HEK293 (cell line): Measurements from ENCODE around the gene SKI.

ENCODE experiments used
- CTCF ChIA-PET: fragments of 350-600 bp; formaldehyde crosslinking; extraction: SDS; loops from one replicate; lab custom pipeline; 2021; ENCODE audit warnings: antibody characterized with exemption; lab: Yijun Ruan, JAX
- POLR2A ChIA-PET: fragments of 300-600 bp; formaldehyde crosslinking; extraction: SDS; loops from one replicate; lab custom pipeline; 2020; ENCODE audit warnings: antibody characterized with exemption, inconsistent platforms; lab: Yijun Ruan, JAX
- H3K27ac ChIP-seq: fragments of 200-500 bp; sonication (Bioruptor generic); 2 replicates; pipeline ENCODE4 v1.5.1; 2014; ENCODE audit warnings: low read depth, low read length, control low read depth, inconsistent platforms; ENCODE audit errors: extremely low read depth
- H3K36me3 ChIP-seq, 2 experiments: fragments of 200-500 bp in 1 of 2; sonication (Bioruptor generic) in 1 of 2; 1 replicate in 1 of 2; 2 replicates in 1 of 2; pipeline ENCODE4 v1.5.1; 2014 to 2017; ENCODE audit warnings: inconsistent platforms in 2 of 2, low read length in 2 of 2; ENCODE audit not compliant: control insufficient read depth in 2 of 2, insufficient read depth in 1 of 2
- H3K4me1 ChIP-seq: fragments of 200-500 bp; sonication (Bioruptor generic); 2 replicates; pipeline ENCODE4 v1.5.1; 2014; ENCODE audit warnings: mild to moderate bottlenecking, low read length, inconsistent platforms; ENCODE audit not compliant: control insufficient read depth, insufficient read depth
- H3K4me3 ChIP-seq: 2 replicates; pipeline ENCODE4 v1.5.1; 2011; ENCODE audit warnings: low read depth, mild to moderate bottlenecking, control low read depth, low read length, moderate library complexity
- H3K9me3 ChIP-seq: fragments of 200-500 bp; sonication (Bioruptor generic); 2 replicates; pipeline ENCODE4 v1.5.1; 2014; ENCODE audit warnings: low read depth, low read length, inconsistent platforms; ENCODE audit not compliant: control insufficient read depth, insufficient read depth
- GLIS1 ChIP-seq: fragments of 450-650 bp; formaldehyde crosslinking; IDR thresholded peaks from 2 replicates; pipeline ENCODE4 v1.5.1; 2016; ENCODE audit warnings: missing biosample characterization, missing genetic modification characterization
- GLIS2 ChIP-seq: fragments of 450-650 bp; formaldehyde crosslinking; IDR thresholded peaks from 2 replicates; pipeline ENCODE4 v1.5.1; 2016; ENCODE audit warnings: missing biosample characterization, missing genetic modification characterization
- IKZF3 ChIP-seq: fragments of 450-650 bp; IDR thresholded peaks from 2 replicates; pipeline ENCODE4 v1.5.0; 2018; ENCODE audit warnings: missing biosample characterization, mild to moderate bottlenecking, missing genetic modification characterization, moderate library complexity
- SETDB1 ChIP-seq: IDR thresholded peaks from one replicate; pipeline ENCODE4 v1.6.1; 2017; ENCODE audit warnings: mild to moderate bottlenecking, low read length, moderate library complexity, mixed read lengths; ENCODE audit not compliant: insufficient read length
- SP2 ChIP-seq: fragments of 450-650 bp; formaldehyde crosslinking; IDR thresholded peaks from 2 replicates; pipeline ENCODE4 v1.5.1; 2016; ENCODE audit warnings: missing biosample characterization, missing genetic modification characterization
- ZFP69B ChIP-seq: fragments of 450-650 bp; formaldehyde crosslinking; IDR thresholded peaks from 2 replicates; pipeline ENCODE4 v1.5.1; 2016; ENCODE audit warnings: missing biosample characterization, missing genetic modification characterization
- ZIC2 ChIP-seq: fragments of 450-650 bp; formaldehyde crosslinking; IDR thresholded peaks from 2 replicates; pipeline ENCODE4 v1.5.1; 2016; ENCODE audit warnings: missing biosample characterization, missing genetic modification characterization
- ZNF10 ChIP-seq: fragments of 450-650 bp; formaldehyde crosslinking; IDR thresholded peaks from 2 replicates; pipeline ENCODE4 v1.5.1; 2017; ENCODE audit warnings: missing biosample characterization, missing genetic modification characterization
- ZNF302 ChIP-seq: fragments of 450-650 bp; formaldehyde crosslinking; IDR thresholded peaks from 2 replicates; pipeline ENCODE4 v1.5.1; 2016; ENCODE audit warnings: missing biosample characterization, missing genetic modification characterization, low read depth
- ZNF433 ChIP-seq: fragments of 450-650 bp; formaldehyde crosslinking; IDR thresholded peaks from 2 replicates; pipeline ENCODE4 v1.5.1; 2016; ENCODE audit warnings: missing biosample characterization, missing genetic modification characterization, low read depth
- ZNF561 ChIP-seq: fragments of 450-650 bp; IDR thresholded peaks from 2 replicates; pipeline ENCODE4 v1.5.1; 2018; ENCODE audit warnings: missing biosample characterization, missing genetic modification characterization, borderline replicate concordance
- ZNF654 ChIP-seq: fragments of 450-650 bp; formaldehyde crosslinking; IDR thresholded peaks from 2 replicates; pipeline ENCODE4 v1.5.1; 2016; ENCODE audit warnings: low read depth, missing biosample characterization, missing genetic modification characterization
- ZNF830 ChIP-seq: fragments of 450-650 bp; IDR thresholded peaks from 2 replicates; pipeline ENCODE4 v1.5.0; 2018; ENCODE audit warnings: missing biosample characterization, missing genetic modification characterization, low read depth, mild to moderate bottlenecking, moderate library complexity
- TF ChIP-seq, protein P1 (sequence below): fragments of 450-650 bp; formaldehyde crosslinking; IDR thresholded peaks from 2 replicates; pipeline ENCODE4 v1.5.1; 2016; ENCODE audit warnings: missing biosample characterization, missing genetic modification characterization
- TF ChIP-seq, protein P2 (sequence below): fragments of 450-650 bp; formaldehyde crosslinking; IDR thresholded peaks from 2 replicates; pipeline ENCODE4 v1.5.1; 2016; ENCODE audit warnings: missing biosample characterization, missing genetic modification characterization
- TF ChIP-seq, protein P3 (sequence below): fragments of 450-650 bp; formaldehyde crosslinking; IDR thresholded peaks from 2 replicates; pipeline ENCODE4 v1.5.1; 2016; ENCODE audit warnings: missing biosample characterization, missing genetic modification characterization
- TF ChIP-seq, protein P4 (sequence below): fragments of 450-650 bp; formaldehyde crosslinking; IDR thresholded peaks from 2 replicates; pipeline ENCODE4 v1.5.1; 2016; ENCODE audit warnings: missing biosample characterization, missing genetic modification characterization, borderline replicate concordance
- TF ChIP-seq, protein P5 (sequence below): IDR thresholded peaks from 2 replicates; pipeline ENCODE4 v1.6.1; 2011; ENCODE audit warnings: mild to moderate bottlenecking, low read depth, low read length, borderline replicate concordance

Gene SKI

DNA sequence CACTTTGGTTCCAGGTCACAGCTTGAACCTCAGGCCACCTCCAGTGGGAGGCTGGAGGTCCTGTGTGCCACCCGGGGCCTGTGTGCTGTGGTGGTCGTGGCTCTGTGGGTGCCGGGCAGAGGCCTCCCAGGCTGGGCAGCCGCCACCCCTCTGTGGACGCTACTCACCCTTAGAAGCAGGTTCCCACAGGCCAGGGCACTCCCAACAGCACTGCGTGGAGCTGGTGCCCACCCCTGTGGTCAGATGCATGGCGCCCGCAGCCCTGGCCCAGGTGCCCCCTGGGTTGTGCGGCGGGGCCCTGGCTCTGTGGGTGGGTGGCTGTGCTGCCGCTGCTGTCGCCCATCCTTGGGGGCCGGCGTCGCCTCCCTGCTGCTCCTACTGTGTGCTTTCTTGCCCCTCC lies 39.7 kb downstream of the SKI start:
- POLR2A ChIA-PET = interaction anchor here (0.6 kb wide), 1 partner anchor 33 kb away, joined by 3 read pairs; no protein-coding TSS in a partner anchor
- no peak for TF ChIP-seq ZNF830 (tag by site-specific recombination)
- TF ChIP-seq ZFP69B = no peak
- TF ChIP-seq, protein P1, sequence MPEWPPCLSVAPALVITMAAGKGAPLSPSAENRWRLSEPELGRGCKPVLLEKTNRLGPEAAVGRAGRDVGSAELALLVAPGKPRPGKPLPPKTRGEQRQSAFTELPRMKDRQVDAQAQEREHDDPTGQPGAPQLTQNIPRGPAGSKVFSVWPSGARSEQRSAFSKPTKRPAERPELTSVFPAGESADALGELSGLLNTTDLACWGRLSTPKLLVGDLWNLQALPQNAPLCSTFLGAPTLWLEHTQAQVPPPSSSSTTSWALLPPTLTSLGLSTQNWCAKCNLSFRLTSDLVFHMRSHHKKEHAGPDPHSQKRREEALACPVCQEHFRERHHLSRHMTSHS (tag by site-specific recombination) = no peak
- TF ChIP-seq ZIC2 (tag by site-specific recombination) = peak; percentile 67
- 0 out of 2 replicates have a peak, but pooled peaks have one; percentile 44 for TF ChIP-seq GLIS2
- no peak for TF ChIP-seq SETDB1
- TF ChIP-seq, protein P2, sequence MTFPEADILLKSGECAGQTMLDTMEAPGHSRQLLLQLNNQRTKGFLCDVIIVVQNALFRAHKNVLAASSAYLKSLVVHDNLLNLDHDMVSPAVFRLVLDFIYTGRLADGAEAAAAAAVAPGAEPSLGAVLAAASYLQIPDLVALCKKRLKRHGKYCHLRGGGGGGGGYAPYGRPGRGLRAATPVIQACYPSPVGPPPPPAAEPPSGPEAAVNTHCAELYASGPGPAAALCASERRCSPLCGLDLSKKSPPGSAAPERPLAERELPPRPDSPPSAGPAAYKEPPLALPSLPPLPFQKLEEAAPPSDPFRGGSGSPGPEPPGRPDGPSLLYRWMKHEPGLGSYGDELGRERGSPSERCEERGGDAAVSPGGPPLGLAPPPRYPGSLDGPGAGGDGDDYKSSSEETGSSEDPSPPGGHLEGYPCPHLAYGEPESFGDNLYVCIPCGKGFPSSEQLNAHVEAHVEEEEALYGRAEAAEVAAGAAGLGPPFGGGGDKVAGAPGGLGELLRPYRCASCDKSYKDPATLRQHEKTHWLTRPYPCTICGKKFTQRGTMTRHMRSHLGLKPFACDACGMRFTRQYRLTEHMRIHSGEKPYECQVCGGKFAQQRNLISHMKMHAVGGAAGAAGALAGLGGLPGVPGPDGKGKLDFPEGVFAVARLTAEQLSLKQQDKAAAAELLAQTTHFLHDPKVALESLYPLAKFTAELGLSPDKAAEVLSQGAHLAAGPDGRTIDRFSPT = 0 out of 2 replicates have a peak, but pooled peaks have one; percentile 26
- TF ChIP-seq, protein P3, sequence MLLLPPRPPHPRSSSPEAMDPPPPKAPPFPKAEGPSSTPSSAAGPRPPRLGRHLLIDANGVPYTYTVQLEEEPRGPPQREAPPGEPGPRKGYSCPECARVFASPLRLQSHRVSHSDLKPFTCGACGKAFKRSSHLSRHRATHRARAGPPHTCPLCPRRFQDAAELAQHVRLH (tag by site-specific recombination) = no peak
- TF ChIP-seq, protein P4, sequence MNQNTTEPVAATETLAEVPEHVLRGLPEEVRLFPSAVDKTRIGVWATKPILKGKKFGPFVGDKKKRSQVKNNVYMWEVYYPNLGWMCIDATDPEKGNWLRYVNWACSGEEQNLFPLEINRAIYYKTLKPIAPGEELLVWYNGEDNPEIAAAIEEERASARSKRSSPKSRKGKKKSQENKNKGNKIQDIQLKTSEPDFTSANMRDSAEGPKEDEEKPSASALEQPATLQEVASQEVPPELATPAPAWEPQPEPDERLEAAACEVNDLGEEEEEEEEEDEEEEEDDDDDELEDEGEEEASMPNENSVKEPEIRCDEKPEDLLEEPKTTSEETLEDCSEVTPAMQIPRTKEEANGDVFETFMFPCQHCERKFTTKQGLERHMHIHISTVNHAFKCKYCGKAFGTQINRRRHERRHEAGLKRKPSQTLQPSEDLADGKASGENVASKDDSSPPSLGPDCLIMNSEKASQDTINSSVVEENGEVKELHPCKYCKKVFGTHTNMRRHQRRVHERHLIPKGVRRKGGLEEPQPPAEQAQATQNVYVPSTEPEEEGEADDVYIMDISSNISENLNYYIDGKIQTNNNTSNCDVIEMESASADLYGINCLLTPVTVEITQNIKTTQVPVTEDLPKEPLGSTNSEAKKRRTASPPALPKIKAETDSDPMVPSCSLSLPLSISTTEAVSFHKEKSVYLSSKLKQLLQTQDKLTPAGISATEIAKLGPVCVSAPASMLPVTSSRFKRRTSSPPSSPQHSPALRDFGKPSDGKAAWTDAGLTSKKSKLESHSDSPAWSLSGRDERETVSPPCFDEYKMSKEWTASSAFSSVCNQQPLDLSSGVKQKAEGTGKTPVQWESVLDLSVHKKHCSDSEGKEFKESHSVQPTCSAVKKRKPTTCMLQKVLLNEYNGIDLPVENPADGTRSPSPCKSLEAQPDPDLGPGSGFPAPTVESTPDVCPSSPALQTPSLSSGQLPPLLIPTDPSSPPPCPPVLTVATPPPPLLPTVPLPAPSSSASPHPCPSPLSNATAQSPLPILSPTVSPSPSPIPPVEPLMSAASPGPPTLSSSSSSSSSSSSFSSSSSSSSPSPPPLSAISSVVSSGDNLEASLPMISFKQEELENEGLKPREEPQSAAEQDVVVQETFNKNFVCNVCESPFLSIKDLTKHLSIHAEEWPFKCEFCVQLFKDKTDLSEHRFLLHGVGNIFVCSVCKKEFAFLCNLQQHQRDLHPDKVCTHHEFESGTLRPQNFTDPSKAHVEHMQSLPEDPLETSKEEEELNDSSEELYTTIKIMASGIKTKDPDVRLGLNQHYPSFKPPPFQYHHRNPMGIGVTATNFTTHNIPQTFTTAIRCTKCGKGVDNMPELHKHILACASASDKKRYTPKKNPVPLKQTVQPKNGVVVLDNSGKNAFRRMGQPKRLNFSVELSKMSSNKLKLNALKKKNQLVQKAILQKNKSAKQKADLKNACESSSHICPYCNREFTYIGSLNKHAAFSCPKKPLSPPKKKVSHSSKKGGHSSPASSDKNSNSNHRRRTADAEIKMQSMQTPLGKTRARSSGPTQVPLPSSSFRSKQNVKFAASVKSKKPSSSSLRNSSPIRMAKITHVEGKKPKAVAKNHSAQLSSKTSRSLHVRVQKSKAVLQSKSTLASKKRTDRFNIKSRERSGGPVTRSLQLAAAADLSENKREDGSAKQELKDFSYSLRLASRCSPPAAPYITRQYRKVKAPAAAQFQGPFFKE (tag by site-specific recombination) = no peak
- no peak for TF ChIP-seq ZNF654 (tag by site-specific recombination)
- no peak for TF ChIP-seq ZNF433 (tag by site-specific recombination)
- TF ChIP-seq, protein P5, sequence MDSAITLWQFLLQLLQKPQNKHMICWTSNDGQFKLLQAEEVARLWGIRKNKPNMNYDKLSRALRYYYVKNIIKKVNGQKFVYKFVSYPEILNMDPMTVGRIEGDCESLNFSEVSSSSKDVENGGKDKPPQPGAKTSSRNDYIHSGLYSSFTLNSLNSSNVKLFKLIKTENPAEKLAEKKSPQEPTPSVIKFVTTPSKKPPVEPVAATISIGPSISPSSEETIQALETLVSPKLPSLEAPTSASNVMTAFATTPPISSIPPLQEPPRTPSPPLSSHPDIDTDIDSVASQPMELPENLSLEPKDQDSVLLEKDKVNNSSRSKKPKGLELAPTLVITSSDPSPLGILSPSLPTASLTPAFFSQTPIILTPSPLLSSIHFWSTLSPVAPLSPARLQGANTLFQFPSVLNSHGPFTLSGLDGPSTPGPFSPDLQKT = no peak
- TF ChIP-seq ZNF302 = no peak
- no peak for TF ChIP-seq SP2
- no peak for TF ChIP-seq ZNF561 (tag by site-specific recombination)
- TF ChIP-seq IKZF3 = no peak
- TF ChIP-seq GLIS1 = peak; percentile 18; the same call in 1 of the 2 replicates
- no peak for TF ChIP-seq ZNF10 (tag by site-specific recombination)
- H3K27ac ChIP-seq = peak overlapping the region; percentile 28; the same call in 1 of the 2 replicates

More for the DNA sequence above, 39.7 kb downstream of the SKI start:
- Histone ChIP-seq H3K4me3 (no peak overlapping the region), H3K36me3 (peaks cover 0 to 12% of the 10 kb centered on the region in 2 experiments; a peak in 2 of 3 replicates), H3K9me3 (no peaks in the 10 kb centered on the region), H3K4me1 (peaks cover 13% of the 10 kb centered on the region)
- CTCF ChIA-PET = no interaction called here
